ENCODE data around the gene ZDHHC22.

The ZDHHC22 gene

GRCh38 chr14:77184396-77185092 is 43.0 kb upstream of the ZDHHC22 start:
- H3K4me3 ChIP-seq (ENCODE audit: low read depth, low read length) = no peak overlapping the region
- TF ChIP-seq, protein P1, sequence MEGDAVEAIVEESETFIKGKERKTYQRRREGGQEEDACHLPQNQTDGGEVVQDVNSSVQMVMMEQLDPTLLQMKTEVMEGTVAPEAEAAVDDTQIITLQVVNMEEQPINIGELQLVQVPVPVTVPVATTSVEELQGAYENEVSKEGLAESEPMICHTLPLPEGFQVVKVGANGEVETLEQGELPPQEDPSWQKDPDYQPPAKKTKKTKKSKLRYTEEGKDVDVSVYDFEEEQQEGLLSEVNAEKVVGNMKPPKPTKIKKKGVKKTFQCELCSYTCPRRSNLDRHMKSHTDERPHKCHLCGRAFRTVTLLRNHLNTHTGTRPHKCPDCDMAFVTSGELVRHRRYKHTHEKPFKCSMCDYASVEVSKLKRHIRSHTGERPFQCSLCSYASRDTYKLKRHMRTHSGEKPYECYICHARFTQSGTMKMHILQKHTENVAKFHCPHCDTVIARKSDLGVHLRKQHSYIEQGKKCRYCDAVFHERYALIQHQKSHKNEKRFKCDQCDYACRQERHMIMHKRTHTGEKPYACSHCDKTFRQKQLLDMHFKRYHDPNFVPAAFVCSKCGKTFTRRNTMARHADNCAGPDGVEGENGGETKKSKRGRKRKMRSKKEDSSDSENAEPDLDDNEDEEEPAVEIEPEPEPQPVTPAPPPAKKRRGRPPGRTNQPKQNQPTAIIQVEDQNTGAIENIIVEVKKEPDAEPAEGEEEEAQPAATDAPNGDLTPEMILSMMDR (IDR thresholded peaks at IDR 0.05; ENCODE audit: low read depth, low read length, missing control alignments) = no peak
- DNase-seq (ENCODE audit: low read depth) = no peak

DNA sequence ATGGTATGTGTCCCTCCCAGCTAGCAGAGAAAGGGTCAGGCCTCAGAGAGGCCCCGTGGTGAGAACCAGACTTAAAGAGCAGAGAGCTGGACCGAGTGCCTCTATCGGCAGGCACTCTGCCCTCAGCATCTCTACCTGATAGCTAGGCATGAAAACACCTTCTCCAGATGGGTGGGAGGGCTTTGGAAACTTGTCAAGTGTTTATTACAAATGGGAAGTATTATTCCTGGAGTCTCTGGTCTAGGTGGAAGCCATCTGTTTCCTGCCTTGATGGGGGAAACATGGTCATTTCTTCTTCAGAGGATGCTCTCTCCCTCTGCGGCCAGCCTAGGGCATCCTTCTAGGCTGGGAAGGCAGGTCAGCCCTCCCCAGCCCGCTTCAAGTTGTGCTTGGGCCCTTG is 42.3 kb upstream of the ZDHHC22 start:
- TF ChIP-seq, protein P1 (IDR thresholded peaks at IDR 0.05; ENCODE audit: low read depth, low read length, missing control alignments) = no peak
- DNase-seq (ENCODE audit: low read depth) = no peak
- no peak overlapping the region for H3K4me3 ChIP-seq (ENCODE audit: low read depth, low read length)

GRCh38 chr14:77181603-77182437 is 40.2 kb upstream of the ZDHHC22 start, which contains the start of gene TMEM63C:
Gene TMEM63C, plus strand, starts transcription at chr14:77181798. Its CDS starts 37,016 bp downstream, at chr14:77218814.
- H3K4me3 ChIP-seq (ENCODE audit: low read depth, low read length) = peak within 1 kb of the TSS; percentile 47
- TF ChIP-seq, protein P1 (IDR thresholded peaks at IDR 0.05; ENCODE audit: low read depth, low read length, missing control alignments) = no peak
- DNase-seq (ENCODE audit: low read depth) = peak; percentile 16

DNA sequence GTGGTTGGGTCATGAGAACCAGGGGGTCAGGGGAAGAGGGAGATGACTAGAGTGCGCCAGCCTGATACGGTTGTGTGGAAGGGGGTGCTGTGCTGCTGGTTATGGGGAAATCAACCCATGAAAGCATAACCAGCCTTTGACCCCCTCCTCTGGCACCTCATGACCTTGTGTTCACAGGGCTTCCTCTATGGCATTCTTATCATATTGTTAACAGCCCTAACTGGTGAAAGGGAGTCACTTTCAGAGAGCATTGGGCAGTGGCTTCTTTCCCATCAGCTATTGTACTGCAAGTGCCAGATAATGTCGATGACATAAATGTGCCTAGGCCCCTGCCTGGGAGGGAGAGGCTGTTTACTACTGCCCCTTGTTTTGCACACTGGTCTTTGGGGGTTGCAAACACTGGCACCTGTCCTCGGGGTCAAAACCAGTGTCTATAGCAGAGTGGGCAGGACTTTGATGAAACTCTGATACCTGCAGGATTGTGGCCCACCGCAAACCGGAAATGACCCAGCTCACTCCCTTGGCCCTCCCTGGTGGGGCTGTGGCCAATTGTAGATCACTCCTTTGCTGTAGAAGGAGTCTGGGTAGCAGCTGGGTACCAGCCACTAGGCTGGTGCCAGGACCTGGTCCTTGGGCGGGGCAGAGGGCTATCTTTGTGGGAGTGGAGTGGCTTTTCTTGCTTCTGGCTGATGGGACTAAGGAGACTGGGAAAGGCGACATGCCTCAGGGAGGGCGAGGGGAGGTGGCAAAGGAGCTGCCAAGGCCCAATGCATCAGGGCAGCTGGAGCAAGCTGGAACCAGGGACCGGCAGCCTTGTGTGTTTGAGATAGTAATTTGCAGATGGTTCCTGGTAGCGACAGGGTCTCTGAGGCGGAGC is 39.4 kb upstream of the ZDHHC22 start:
- H3K4me3 ChIP-seq (ENCODE audit: low read depth, low read length) = peak overlapping the region; percentile 47; the same call in 1 of the 2 replicates
- TF ChIP-seq, protein P1 (IDR thresholded peaks at IDR 0.05; ENCODE audit: low read depth, low read length, missing control alignments) = no peak
- DNase-seq (ENCODE audit: low read depth) = no peak

GRCh38 chr14:77178656-77179055 is 37.1 kb upstream of the ZDHHC22 start:
- DNase-seq (ENCODE audit: low read depth) = no peak
- no peak overlapping the region for H3K4me3 ChIP-seq (ENCODE audit: low read depth, low read length)
- TF ChIP-seq, protein P1 (IDR thresholded peaks at IDR 0.05; ENCODE audit: low read depth, low read length, missing control alignments) = no peak

- TF ChIP-seq, protein P1 (IDR thresholded peaks at IDR 0.05; ENCODE audit: low read depth, low read length, missing control alignments) = no peak
- H3K4me3 ChIP-seq (ENCODE audit: low read depth, low read length) = no peak overlapping the region
- no peak for DNase-seq (ENCODE audit: low read depth)
Measured at GRCh38 chr14:77177702-77178101, 36.1 kb upstream of the ZDHHC22 start.
